Stomach (tissue), 19 donors: ENCODE data around the gene SMC2. TPM values are rescaled to one million over a fixed set of nuclear protein-coding genes. Genes with fewer than 3 reads are reported as not detected.

ENCODE experiments used
- DNase-seq, 2 donors: peaks; one replicate each; pipeline versions ENCODE4 v3.0.0 to v3.0.0-alpha.2; 2013 to 2019
- H3K27ac ChIP-seq, 5 donors: fragments of 200-600 bp in 4 of 5; sonication (generic) in 4 of 5; one replicate each; pipeline ENCODE4 v1.5.1; 2013 to 2019; ENCODE audit warnings: mild to moderate bottlenecking in 1 of 5, moderate library complexity in 1 of 5
- H3K27me3 ChIP-seq, 3 donors: fragments of 200-600 bp; sonication (generic); one replicate each; pipeline ENCODE4 v1.5.1; 2017 to 2019; ENCODE audit warnings: mixed run types in 1 of 3
- H3K36me3 ChIP-seq, 4 donors: fragments of 200-600 bp; sonication (generic); 1 replicate in 3 of 4; 2 replicates in 1 of 4; pipeline ENCODE4 v1.5.1; 2016 to 2019
- H3K4me1 ChIP-seq, 4 donors: fragments of 200-600 bp; sonication (generic); one replicate each; pipeline ENCODE4 v1.5.1; 2016 to 2019
- H3K4me3 ChIP-seq, 4 donors: fragments of 200-600 bp; sonication (generic) in 3 of 4; one replicate each; pipeline ENCODE4 v1.5.1; 2016 to 2019; ENCODE audit warnings: mild to moderate bottlenecking in 1 of 4
- H3K9me3 ChIP-seq, 4 donors: fragments of 200-600 bp; sonication (generic); one replicate each; pipeline ENCODE4 v1.5.1; 2016 to 2019
- CTCF ChIP-seq, 7 experiments: fragments of 450-650 bp in 4 of 7; fragments of 200-600 bp in 3 of 7; sonication (generic) in 3 of 7; IDR thresholded peaks; one replicate each; pipeline ENCODE4 v1.5.1; 2016 to 2019; ENCODE audit warnings: antibody characterized with exemption in 7 of 7, control low read depth in 2 of 7, mild to moderate bottlenecking in 1 of 7
- EP300 ChIP-seq: sonication (generic); formaldehyde crosslinking; IDR thresholded peaks from one replicate; pipeline ENCODE4 v1.6.1; 2017; ENCODE audit warnings: antibody characterized with exemption
- POLR2A ChIP-seq, 4 donors: fragments of 450-650 bp; IDR thresholded peaks; one replicate each; pipeline ENCODE4 v1.6.1; 2016; ENCODE audit warnings: antibody characterized with exemption in 4 of 4, control low read depth in 2 of 4, mild to moderate bottlenecking in 1 of 4, moderate library complexity in 1 of 4
- POLR2AphosphoS5 ChIP-seq, 3 donors: sonication (generic); formaldehyde crosslinking; IDR thresholded peaks; one replicate each; pipeline ENCODE4 v1.6.1; 2016; ENCODE audit warnings: antibody characterized with exemption in 3 of 3
- WGBS, 5 donors: extraction: QIAGEN DNeasy Blood & Tissue Kit in 3 of 5; methylation state at CpG; one replicate each; pipeline versions ENCODE4 v1.1.5 to v1.1.7; 2013 to 2018; 5-methylcytosine and 5-hydroxymethylcytosine counted together
- intact Hi-C: fragments of 100-400 bp; cut with DNase I; formaldehyde crosslinking; loops from one replicate; pipeline ENCODE4 v1.15.1; 2023; ENCODE audit warnings: low total_unique reads
- long read RNA-seq, 10 donors: transcript quantifications; one replicate each; lab custom pipeline, GENCODE V29; 2026
- polyA plus RNA-seq, 3 donors: library from polyadenylated mRNA; stranded (reverse); fragments of 200-250 nt; gene quantifications; one replicate each; pipeline ENCODE4 v1.2.3, GENCODE V29; 2013
- total RNA-seq, 5 donors: library from RNA; depleted of rRNA; stranded (reverse); fragments of >200 nt; gene quantifications; one replicate each; pipeline versions ENCODE4 v1.1.0 to v1.2.3, GENCODE V29; 2014 to 2016
- donor health status: healthy with polysubstance abuse.
- donor health status: Bipolar disorder and iron deficiency.
- donor health status: healthy.

Gene SMC2
- total RNA-seq (10 to 100 TPM in 2 of 5 donors, 1 to 10 TPM in 3; 1.4 to 16.0 (median 5.3) TPM), polyA plus RNA-seq (1 to 10 TPM; 2.6 to 3.1 (median 2.7) TPM)
- long read RNA-seq, donor 1: 0 reads
- long read RNA-seq, donor 2, partial matches to known transcripts: 5 of 5 reads
- long read RNA-seq, donor 2, other reads (novel, unspliced or antisense): 0 of 5 reads
- long read RNA-seq, donor 3, partial matches to known transcripts: 7 of 7 reads
- long read RNA-seq, donor 3, other reads (novel, unspliced or antisense): 0 of 7 reads
- long read RNA-seq, donor 4: 0 reads
- long read RNA-seq, donor 5: 0 reads
- long read RNA-seq, donor 6, partial matches to known transcripts: 31 of 31 reads
- long read RNA-seq, donor 6, other reads (novel, unspliced or antisense): 0 of 31 reads
- long read RNA-seq, donor 7: 0 reads
- long read RNA-seq, donor 8, full-length matches to known transcripts: 1 of 1 reads
- long read RNA-seq, donor 8, partial matches to known transcripts: 0 of 1 reads
- long read RNA-seq, donor 8, other reads (novel, unspliced or antisense): 0 of 1 reads
- long read RNA-seq, donor 9: 0 reads
- long read RNA-seq, donor 10, full-length matches to known transcripts: 1 of 1 reads
- long read RNA-seq, donor 10, partial matches to known transcripts: 0 of 1 reads
- long read RNA-seq, donor 10, other reads (novel, unspliced or antisense): 0 of 1 reads

- Histone ChIP-seq H3K4me3 (peak within 1 kb of the TSS; percentile 68 to 95 (median 82)), H3K4me1 (peaks cover 14 to 32% (median 26%) of the 10 kb centered on the region in 4 donors), H3K9me3 (no peaks in the 10 kb centered on the region), H3K27ac (peak within 1 kb of the TSS; percentile 87 to 96 (median 92)), H3K36me3 (no peaks in the 10 kb centered on the region), H3K27me3 (no peaks in the 10 kb centered on the region)
- intact Hi-C loops: no loop called here
- TF ChIP-seq CTCF (IDR thresholded peaks at IDR 0.05) (no peak), POLR2A (IDR thresholded peaks at IDR 0.05) (peak in 2 of 4 donors; percentile 34 to 70), POLR2AphosphoS5 (IDR thresholded peaks at IDR 0.05) (peak; percentile 87 to 97 (median 94))
- 0% methylated on average over 32 to 58 of the region's 58 CpGs for WGBS, 5 donors
- peak; percentile 91 to 98 for DNase-seq
These were observed at the start of gene SMC2 for GRCh38 chr9:104093647-104094533. Gene SMC2 (plus strand): TSS chr9:104094309. CDS start chr9:104095385, 1,076 bp downstream.

GRCh38 chr9:104068546-104068945, 25.6 kb upstream of the SMC2 start:
- Histone ChIP-seq H3K9me3 (no peaks in the 10 kb centered on the region), H3K4me3 (no peak overlapping the region), H3K27me3 (no peaks in the 10 kb centered on the region), H3K4me1 (peaks cover 0 to 5% (median under 1%) of the 10 kb centered on the region in 4 donors), H3K27ac (no peak overlapping the region), H3K36me3 (no peaks in the 10 kb centered on the region)
- DNase-seq: no peak
- WGBS, 5 donors: 15 to 58% (median 33%) methylated on average over 1 of the region's 1 CpG
- TF ChIP-seq EP300 (no peak), POLR2AphosphoS5 (IDR thresholded peaks at IDR 0.05) (no peak), POLR2A (IDR thresholded peaks at IDR 0.05) (no peak), CTCF (IDR thresholded peaks at IDR 0.05) (no peak)
- intact Hi-C loops: no loop called here

DNA sequence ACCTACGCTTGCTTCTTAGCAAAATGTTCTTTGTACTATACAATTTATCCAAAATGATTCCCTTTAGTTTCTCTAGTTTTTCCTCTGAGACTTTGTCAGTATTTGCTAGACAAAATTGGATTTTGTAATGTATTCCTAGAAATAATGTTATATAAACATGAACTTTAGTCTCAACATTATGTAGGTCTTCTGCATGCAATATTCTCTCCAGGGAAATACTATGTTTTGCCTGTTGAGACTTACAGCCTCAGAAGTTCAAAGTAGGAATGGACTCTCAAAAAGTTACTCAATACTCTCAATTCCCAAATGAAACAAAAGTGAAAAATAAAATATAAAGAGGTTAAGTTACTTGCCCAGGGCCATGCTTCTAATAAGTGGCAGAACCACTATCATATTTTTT, 24.8 kb upstream of the SMC2 start:
- Histone ChIP-seq H3K4me1 (peaks cover 0 to 12% (median 4%) of the 10 kb centered on the region in 4 donors), H3K9me3 (no peaks in the 10 kb centered on the region), H3K4me3 (no peak overlapping the region), H3K36me3 (no peaks in the 10 kb centered on the region), H3K27ac (no peak overlapping the region), H3K27me3 (no peaks in the 10 kb centered on the region)
- WGBS, 5 donors: 89 to 100% (median 98%) methylated on average over 1 of the region's 1 CpG
- TF ChIP-seq POLR2AphosphoS5 (IDR thresholded peaks at IDR 0.05) (no peak), CTCF (IDR thresholded peaks at IDR 0.05) (no peak), EP300 (no peak), POLR2A (IDR thresholded peaks at IDR 0.05) (no peak)
- DNase-seq: no peak
- intact Hi-C loops: no loop called here

DNA sequence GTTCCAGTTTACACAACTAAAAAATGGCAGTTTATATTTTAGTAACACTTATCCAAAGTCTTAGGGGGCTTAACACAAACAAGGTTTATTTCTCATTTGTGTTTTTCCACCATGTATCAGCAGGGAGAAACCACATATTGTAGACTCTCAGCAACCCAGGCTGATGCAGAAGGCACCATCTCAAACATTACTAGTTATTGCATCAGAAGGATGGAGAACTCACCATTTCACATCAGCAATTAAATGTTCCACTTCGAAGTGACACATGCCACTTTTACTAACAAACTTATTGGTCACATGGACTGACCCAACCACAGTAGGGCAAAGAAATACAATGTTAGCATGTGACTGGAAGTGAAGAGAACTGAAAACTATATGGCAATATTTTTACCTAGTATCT, 22.5 kb upstream of the SMC2 start:
- H3K4me1 ChIP-seq: peaks cover 0 to 31% (median 12%) of the 10 kb centered on the region in 4 donors
- no peak overlapping the region for H3K4me3 ChIP-seq
- no peak overlapping the region for H3K27ac ChIP-seq
- no peaks in the 10 kb centered on the region for H3K27me3 ChIP-seq
- 83 to 100% (median 88%) methylated on average over 1 of the region's 1 CpG for WGBS, 5 donors
- H3K9me3 ChIP-seq: no peaks in the 10 kb centered on the region
- no peaks in the 10 kb centered on the region for H3K36me3 ChIP-seq
- intact Hi-C loops: no loop called here
- TF ChIP-seq CTCF (IDR thresholded peaks at IDR 0.05): no peak
- TF ChIP-seq EP300: no peak
- no peak for TF ChIP-seq POLR2A (IDR thresholded peaks at IDR 0.05)
- TF ChIP-seq POLR2AphosphoS5 (IDR thresholded peaks at IDR 0.05): no peak
- DNase-seq: no peak
